HG03108 (cell line): ENCODE results near the gene MYLK.
"Not testable (repeated sequence)": the region's sequence is repeated elsewhere in the genome, so short reads cannot be mapped to it uniquely, and the experiment has no call there.

ENCODE experiments used
- ATAC-seq: cut with Tn5 transposase; IDR thresholded peaks from one replicate; pipeline ENCODE4 v1.9.1; 2021; ENCODE audit warnings: moderate library complexity; ENCODE audit not compliant: unreplicated experiment

The MYLK gene

GRCh38 chr3:123608263-123608937 is 275.7 kb downstream of the MYLK start:
- ATAC-seq = no peak

- ATAC-seq = no peak
Observed at GRCh38 chr3:123606527-123606926, 277.6 kb downstream of the MYLK start.

DNA sequence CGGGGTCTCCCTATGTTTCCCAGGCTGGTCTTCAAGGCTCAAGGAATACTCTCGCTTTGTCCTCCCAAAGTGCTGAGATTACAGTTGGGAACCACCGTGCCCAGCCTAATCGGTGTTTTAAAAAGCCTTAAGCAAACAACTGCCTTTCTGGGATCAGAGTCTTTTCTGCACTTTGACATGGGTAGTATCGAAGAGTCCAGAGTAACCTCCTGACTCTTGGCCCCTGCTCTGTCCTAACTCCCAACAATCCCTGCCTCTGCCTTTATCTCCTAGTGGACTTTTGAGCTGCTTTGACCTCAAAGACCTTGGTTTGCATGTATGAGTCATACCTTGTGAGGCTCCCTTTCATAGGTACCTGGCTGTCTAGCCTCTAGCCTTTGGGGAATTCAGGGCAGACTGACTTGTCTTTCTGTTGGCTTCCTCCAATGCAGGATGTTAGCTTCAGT is 278.3 kb downstream of the MYLK start:
- peak; percentile 66 for ATAC-seq

- not testable (repeated sequence) for ATAC-seq
Observed at GRCh38 chr3:123603153-123603552, 281.0 kb downstream of the MYLK start.

DNA sequence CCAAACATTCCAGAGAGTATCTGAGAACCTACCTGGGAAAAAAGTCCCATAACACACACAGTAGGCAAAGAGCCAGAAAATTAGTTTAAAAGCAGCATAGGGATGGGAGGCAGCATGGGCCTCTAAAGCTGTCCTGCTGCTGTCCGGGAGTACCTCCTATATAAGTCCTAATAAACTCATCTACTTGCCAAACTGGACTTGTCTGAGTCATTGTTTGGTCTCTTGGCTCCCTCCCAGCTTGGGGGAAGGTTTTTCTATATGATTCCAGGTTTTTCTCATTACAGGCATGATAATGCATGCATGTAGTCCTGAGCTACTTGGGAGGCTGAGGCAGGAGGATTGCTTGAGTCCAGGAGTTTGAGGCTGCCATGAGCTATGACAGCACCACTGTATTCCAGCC is 281.8 kb downstream of the MYLK start:
- no peak for ATAC-seq

DNA sequence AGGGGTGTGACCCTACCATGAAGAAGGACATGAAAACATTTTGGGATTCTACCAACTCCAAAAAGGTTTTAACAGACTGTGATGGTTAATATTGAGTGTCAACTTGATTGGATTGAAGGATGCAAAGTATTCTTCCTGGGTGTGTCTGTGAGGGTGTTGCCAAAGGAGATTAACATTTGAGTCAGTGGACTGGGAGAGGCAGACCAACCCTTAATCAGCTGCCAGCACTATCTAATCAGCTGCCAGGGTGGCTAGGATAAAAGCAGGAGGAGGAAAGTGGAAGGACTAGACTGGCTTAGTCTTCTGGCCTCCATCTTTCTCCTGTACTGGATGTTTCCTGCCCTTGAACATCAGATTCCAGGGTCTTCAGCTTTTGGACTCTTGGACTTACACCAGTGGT is 283.3 kb downstream of the MYLK start:
- ATAC-seq = not testable (repeated sequence)

GRCh38 chr3:123597561-123597960 is 286.6 kb downstream of the MYLK start:
- ATAC-seq = no peak

GRCh38 chr3:123595396-123596180 is 288.5 kb downstream of the MYLK start:
- no peak for ATAC-seq

GRCh38 chr3:123593381-123593780 is 290.8 kb downstream of the MYLK start:
- no peak for ATAC-seq

- no peak for ATAC-seq
Observed at GRCh38 chr3:123590685-123591450, 293.3 kb downstream of the MYLK start.

DNA sequence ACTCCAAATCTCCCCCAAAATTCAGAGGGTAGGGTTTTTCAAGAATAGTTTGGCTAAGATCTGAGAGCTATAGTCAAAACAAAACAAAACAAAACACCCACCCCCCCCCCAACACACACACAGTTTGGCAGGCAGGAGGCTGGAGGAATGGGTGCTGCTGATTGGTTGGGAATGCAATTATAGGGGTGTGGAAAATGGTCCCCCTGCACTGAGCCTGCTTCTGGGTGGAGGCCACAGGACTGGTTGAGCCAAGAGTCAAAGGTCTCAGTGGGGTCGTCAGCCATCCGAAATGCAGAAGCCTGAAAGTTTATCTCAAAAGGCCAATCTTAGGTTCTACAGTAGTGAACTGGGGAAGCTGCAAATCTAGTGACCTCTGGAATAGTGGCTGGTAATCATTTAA is 296.7 kb downstream of the MYLK start:
- ATAC-seq = no peak

- no peak for ATAC-seq
Observed at GRCh38 chr3:123586968-123587367, 297.2 kb downstream of the MYLK start.

DNA sequence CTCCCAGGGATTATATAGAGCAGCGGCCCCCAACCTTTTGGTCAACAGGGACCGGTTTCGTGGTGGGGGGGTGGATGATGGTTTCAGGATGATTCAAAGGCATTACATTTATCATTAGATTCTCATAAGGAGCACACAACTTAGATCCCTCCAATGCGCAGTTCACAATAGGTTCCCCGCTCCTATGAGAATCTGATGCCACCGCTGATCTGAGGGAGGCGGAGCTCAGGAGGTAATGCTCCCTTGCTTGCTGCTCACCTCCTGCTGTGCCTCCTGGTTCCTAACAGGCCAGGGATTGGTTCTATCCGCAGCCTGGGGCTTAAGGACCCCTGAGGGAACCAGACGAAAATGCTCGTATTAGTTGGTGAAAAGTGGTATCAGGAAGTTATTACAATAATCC is 298.0 kb downstream of the MYLK start:
- no peak for ATAC-seq

DNA sequence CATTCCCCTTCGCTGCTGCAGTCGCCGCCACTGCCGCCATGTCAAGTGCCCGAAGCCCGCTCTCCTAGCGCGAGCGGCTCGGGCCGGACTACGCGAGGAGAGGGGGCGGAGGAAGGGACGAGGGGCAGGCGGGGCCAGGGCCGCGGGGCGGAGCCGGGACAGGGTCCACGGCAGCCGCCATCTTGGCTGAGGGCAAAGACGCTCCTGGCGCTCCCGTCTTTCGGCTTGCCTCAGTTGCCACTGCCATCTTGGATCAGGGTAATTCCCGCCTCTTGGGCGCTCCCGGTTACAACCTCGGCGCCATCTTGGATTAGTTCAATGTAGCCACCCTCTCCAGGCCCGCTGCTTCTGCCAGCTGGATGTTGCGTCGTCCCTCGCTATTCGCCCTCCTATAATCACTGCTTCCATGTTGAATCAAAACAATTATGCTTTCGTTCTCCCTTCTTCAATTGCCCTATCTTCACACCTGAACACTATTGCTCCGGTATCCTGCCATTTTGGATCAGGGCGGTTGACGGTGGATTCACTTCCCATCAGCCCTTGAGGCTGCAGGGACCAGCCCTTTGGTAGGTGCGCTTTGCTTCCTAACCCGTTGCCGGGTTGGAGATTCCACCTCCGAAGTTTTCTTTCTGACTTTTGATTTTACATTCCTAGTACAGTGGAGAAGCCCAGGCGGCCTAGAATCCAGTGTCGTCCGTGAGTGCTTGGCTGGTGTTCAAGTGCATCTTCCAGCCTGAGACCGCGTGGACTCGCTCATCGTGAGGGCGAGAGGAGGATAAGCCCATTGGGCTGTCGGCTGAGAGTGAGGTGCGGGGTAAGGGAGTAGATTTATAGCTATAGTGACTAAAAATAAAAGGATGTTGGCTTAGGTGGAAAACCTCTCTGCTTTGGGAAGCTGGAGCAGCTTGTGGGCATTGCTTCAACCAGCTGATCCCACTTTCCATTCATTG is 298.9 kb downstream of the MYLK start, which contains the start of gene HACD2:
TSS of gene HACD2 (minus strand) at position 66 of the 950 bp plus-strand sequence. CDS start at position 40, 26 bp downstream.
- ATAC-seq = peak; percentile 88

DNA sequence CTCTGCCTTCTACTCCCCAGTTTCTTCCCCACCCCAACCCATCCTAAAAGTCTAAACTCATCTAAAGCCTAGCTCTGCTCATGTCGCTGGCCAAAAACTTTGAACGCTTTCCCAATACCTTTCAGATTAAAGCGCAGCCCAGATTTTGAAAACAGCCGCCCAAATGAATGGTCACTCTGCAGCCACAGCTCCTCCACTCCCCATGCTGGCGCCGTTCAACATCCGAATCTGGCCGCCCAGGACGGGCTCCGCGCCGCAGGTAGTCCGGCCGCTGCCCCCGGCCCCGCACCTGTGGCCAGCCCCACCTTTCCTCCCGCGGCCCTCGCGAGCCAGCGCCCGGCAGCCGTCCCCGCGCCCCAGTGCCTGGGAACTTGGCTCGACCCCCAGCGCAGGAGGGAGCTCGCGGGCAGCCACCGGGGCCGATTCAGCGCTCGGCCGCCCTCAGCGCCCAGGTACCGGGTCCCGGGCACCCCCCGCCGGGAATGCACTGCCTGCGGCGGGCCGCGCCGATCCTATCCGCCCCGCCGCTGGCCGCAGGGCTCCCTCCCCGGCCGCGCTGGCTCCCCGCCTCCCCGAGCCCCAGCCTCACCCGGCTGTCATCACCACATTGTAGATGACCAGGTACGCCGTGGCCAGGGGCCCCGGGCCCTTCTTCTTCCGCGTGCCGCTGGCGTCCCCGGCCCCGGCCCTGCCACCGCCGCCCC is 299.7 kb downstream of the MYLK start:
- peak; percentile 24 for ATAC-seq

DNA sequence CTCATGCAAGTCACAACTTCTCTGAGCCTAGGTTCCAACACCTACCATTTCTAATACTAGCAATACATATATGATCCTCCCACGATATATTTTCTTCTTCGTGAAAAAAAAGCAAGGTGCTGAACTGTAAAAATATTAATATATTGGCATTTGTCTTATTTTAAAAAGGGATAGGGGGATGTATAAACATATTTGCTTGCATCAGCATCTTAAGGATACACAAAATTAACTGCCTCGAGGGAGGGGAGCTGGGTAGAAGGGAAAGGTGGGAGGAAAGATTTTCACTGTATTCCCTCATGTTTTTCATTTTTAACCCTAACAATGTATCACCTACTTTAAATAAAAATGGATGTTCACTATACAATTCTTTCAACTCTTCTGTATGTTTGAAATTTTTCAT is 300.6 kb downstream of the MYLK start:
- no peak for ATAC-seq

GRCh38 chr3:123582315-123582714 is 301.8 kb downstream of the MYLK start:
- no peak for ATAC-seq

DNA sequence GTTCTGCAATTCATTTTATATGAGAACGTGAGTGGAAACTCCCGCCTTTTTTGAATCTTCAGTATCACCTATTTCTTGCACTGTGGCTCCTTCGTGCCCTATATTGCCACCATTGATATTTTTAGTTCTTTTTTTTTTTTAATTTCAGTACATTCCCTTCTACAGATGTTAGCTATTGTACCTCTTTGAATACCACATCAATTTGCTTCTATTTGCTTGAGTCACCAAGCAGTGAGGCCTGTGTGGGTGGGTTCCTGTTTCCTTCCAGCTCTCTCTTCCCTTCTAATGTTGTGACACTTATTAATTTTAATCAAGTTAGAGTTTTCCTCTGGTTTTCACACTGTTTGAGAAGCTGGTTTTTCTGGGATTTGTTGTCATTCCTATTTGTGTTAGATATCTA is 308.0 kb downstream of the MYLK start:
- no peak for ATAC-seq

DNA sequence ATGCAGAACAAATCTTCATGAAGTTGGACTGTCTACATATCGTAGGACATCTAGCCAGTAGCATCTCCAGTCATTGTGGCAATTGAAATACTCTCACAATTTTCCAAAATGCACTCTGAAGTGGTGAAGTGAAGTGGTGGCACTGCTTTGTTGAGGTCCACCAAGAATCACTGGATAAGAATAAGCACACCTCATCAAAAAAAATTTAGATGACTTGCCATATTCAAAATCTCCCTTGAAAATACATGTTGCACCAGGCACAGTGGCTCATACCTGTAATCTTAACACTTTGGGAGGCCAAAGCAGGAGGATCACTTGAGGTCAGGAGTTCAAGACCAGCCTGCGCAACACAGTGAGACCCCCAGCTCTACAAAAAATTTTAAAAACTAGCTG is 312.2 kb downstream of the MYLK start:
- no peak for ATAC-seq
